Stimulated activated CD4-positive, alpha-beta T cell treated with anti-CD3 and anti-CD28 coated beads, Interleukin-2, amount 100 ng/mL, for 48 hours (primary cell): ENCODE measurements around the gene KIAA1755.

Source experiments
- DNase-seq, 2 donors: peaks; one replicate each; pipeline ENCODE4 v3.0.0-alpha.2; 2020

The KIAA1755 gene

GRCh38 chr20:38177201-38177600, 83.3 kb downstream of the KIAA1755 start:
- no peak for DNase-seq

DNA sequence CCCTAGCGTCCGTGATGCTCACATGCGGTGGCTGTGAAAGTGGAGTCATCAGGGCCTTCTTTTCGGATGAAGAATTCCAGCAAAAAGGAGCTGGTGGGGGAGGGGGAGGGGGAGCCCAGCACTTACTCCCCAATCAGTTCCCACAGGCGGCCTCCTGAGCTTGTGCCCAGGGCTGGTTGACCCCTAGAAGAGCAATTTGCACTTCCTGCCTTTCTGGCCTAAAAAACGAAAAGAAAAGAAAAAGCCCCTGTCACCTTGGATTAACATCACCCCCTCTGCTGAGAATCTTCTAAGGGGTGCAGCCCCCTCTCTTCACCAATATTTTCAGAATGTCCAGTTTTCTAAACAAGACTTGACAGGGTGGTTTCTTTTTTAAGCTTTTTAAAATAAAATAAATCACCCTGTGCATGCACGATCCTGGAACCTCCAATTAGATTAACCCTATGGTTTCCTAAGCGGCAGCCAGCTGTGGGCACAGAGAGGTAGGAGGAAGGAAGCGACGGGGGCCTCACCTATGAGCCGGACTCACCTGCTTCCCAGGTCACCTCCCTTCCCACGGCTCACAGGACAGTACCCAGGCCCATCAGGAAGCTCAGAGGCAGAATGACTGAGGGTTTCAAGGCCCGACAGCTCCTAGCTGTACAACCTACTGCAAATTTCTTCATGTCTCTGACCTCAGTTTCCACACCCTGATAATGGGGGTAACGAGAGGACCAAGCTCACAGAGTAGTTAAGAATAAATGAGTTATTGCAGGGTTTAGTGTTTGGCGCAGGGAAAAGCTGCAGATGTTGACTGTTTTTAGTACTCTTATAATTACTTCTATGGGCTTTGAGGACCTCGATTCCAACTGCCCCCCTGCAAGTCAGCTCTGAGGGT, 85.0 kb downstream of the KIAA1755 start:
- DNase-seq = no peak

- no peak for DNase-seq
These were observed 87.0 kb downstream of the KIAA1755 start for GRCh38 chr20:38173237-38174156.

GRCh38 chr20:38172408-38172807, 88.1 kb downstream of the KIAA1755 start:
- no peak for DNase-seq

DNA sequence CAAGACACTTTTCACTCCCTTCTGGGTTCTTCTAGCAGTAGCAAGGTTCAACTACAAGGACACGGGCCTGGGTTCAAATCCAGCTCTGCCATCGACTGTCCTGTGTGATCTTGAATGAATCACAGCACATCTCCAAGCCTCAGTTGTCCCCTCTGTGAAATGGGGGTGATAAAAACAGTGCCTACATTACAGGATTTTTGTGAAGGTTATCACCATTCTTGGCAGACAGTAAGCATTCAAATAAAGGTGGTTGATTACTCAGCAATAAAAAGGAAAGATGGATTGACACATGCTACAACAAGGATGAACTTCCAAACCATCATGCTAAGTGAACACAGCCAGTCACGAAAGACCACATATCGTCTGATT, 88.9 kb downstream of the KIAA1755 start:
- no peak for DNase-seq

DNA sequence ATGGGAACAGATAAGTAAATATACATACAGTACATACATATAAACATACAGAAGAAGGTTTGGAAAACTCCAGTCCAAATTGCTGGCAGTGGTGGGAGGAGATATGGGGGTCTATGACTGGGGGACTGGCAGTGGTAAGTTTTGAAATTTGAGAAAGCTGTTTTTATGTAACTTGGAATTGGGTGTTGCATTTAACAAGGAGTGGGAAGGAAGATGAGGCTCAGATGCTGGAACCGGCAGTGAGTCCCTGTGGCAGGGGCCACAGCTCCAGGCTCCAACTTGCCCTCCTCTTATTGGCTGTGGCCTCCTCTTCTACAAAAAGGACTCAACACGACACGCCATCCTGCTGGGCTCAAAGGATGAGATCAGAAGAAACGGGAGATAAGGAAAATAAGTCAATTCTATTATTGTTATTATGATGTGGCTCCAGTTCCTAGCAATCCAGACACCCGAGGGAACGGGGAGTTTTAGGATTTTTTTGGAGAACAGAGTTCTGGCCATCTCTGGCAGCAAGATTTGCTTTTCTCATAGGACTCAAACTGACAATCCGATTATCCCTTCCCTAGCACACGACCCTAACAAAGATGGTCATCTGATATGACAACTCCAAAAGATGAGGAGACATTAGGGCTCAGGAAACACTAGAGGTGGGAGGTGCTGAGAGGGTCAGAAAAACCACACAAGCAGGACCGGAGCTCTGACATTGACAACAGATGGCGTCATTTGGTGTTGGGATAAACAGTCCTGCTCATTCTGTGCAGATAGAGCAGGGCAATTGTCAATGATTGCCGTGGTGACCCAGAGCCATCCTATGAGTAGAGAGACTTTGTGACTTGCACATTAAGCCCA, 89.5 kb downstream of the KIAA1755 start:
- no peak for DNase-seq

DNA sequence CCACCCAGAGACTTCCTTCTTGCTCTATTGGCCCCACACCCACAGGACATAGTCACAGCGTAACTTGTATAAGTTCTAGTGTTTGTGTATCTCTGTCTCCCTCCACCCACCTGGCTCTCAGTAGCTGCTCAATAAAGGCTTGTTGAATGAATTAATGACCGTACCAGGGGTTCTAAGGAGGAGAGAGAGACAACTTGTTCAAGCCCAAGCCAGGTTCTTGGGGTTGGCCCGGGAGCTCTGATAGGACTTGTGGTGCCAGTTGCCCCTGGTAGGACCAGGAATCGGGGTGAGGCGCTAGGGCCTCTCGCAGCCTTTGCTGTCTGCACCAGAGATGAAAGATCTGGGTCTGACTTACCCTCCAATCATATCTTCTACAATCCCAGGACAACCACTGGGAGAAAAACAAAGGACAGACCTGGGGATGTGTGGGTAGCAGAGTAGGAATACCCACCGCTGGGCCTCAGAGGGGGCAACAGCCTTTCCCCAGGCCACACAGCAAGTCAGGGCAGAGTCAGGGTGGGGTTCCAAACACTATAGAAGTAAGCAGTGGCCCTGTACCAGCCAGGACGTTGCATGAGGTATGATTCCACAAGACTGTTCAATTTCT, 90.2 kb downstream of the KIAA1755 start:
- no peak for DNase-seq

GRCh38 chr20:38169636-38170193, 90.8 kb downstream of the KIAA1755 start:
- DNase-seq = no peak

- no peak for DNase-seq
These were observed 91.5 kb downstream of the KIAA1755 start for GRCh38 chr20:38168791-38169589.

GRCh38 chr20:38167851-38168760, 92.4 kb downstream of the KIAA1755 start:
- DNase-seq = no peak

GRCh38 chr20:38167328-38167850, 93.1 kb downstream of the KIAA1755 start:
- no peak for DNase-seq

DNA sequence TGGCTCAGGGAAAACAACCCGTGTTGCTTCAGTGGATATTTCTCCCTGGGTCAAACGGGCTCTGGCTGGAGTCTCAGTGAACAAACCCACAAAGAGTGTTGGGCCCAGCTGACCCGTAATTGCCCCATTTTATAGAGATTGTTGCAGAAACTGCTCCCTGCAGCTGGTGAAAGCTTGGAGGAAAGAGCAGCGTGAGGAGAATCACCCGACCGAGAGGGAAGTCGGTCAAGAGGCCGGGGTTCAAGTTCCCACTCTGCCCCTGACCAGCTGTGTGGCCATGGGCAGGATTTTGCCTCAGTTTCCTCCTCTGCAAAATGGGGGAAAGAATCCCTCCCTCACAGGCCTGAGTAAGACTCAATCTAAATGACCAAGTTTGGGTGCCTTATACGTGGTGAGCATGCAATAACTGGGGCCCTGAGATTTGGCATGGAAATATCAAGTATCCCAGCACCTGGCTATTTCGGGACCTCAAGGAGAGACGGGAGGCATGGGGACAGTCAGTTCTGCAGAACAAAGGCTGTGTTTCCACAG, 93.8 kb downstream of the KIAA1755 start:
- no peak for DNase-seq

GRCh38 chr20:38165966-38166702, 94.4 kb downstream of the KIAA1755 start:
- DNase-seq = no peak

- peak; percentile 38 to 52 for DNase-seq
These were observed 95.2 kb downstream of the KIAA1755 start, which contains the start of gene TGM2 for GRCh38 chr20:38165089-38165965. Gene TGM2, minus strand, starts transcription at chr20:38165270. Its CDS starts 72 bp downstream, at chr20:38165198.

DNA sequence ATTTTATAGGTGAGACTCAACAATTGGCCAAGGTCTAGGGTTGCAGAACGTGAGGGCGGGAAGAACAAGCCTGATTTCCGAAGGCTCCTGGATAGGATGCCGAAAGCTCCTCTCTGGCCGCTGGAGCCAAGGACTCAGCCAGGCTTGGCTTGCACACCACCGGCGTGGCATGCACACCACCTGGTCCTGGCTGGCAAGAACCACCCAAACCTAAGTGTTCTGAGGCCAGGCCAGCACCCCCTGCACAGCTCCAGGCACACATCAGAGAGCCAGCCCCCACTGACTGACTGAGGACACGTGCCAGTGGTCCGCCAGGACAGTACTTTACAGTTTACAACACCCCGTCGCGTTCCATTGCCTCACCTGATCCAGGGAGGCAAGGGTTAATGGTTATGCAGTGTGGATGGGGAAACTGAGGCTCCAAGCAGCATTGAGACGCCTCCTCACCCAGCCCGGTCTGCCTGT, 95.9 kb downstream of the KIAA1755 start:
- no peak for DNase-seq

DNA sequence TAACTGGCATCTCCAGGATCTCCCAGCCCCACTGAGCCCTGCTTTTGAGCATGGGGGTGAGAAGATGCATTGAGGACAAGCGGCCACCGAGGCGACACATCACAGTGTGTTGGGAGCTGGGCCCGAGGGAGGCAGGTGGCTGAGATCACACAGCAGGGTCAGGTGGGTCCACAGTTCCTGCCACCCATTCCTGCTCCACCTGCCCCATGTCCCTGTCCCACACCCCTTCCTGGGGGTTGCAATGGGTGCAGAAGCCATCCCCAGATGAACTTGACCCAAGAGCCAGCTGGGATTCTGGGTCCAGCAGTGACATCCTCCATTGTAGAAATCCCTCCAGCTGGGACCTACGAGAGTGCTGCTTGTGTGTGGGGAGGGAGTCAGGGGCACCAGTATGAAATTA, 96.5 kb downstream of the KIAA1755 start:
- DNase-seq = no peak
